GM12875 (cell line): ENCODE results near the gene GDI2.
"Not testable (repeated sequence)": the region's sequence is repeated elsewhere in the genome, so short reads cannot be mapped to it uniquely, and the experiment has no call there.

Experiments used
- H3K4me3 ChIP-seq: one replicate; pipeline ENCODE4 v1.5.1; 2011; ENCODE audit warnings: low read depth, low read length, control low read depth
- TF ChIP-seq, protein P1 (sequence below): IDR thresholded peaks from 2 replicates; pipeline ENCODE4 v1.5.1; 2011; ENCODE audit warnings: low read depth, mild to moderate bottlenecking, control low read depth, inconsistent platforms, low read length, moderate library complexity, borderline replicate concordance; ENCODE audit not compliant: insufficient read depth

GDI2 gene

DNA sequence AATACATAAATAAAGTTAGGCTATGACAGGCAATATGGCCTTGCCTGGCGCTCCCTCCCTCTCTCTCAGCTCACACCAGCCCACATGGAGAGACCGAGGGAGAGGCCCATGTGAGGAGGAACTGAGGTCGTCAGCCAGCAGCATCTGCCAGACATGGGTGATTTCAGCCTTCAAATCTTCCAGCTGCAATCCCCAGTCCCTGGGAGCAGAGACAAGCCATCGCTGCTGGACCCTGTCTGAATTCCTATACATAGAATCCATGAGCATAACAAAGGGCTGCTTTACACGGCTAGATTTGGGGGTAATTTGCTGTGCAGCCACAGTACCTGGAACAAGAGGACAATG is 40.9 kb upstream of the GDI2 start:
- H3K4me3 ChIP-seq = no peak overlapping the region
- TF ChIP-seq, protein P1, sequence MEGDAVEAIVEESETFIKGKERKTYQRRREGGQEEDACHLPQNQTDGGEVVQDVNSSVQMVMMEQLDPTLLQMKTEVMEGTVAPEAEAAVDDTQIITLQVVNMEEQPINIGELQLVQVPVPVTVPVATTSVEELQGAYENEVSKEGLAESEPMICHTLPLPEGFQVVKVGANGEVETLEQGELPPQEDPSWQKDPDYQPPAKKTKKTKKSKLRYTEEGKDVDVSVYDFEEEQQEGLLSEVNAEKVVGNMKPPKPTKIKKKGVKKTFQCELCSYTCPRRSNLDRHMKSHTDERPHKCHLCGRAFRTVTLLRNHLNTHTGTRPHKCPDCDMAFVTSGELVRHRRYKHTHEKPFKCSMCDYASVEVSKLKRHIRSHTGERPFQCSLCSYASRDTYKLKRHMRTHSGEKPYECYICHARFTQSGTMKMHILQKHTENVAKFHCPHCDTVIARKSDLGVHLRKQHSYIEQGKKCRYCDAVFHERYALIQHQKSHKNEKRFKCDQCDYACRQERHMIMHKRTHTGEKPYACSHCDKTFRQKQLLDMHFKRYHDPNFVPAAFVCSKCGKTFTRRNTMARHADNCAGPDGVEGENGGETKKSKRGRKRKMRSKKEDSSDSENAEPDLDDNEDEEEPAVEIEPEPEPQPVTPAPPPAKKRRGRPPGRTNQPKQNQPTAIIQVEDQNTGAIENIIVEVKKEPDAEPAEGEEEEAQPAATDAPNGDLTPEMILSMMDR = no peak

DNA sequence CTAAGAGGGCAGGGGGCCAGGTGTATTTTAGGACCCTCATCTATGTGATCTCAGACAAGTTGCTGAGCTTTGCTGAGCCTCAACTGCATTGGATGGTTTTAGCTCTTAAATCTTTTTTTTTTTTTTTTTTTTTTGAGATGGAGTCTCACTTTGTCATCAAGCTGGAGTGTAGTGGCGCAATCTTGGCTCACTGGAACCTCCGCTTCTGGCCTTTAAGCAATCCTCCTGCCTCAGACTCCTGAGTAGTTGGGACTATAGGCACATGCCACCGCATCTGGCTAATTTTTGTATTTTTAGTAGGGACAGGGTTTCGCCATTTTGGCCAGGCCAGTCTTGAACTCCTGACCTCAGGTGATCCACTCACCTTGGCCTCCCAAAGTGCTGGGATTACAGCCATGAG is 33.4 kb upstream of the GDI2 start:
- not testable (repeated sequence) for H3K4me3 ChIP-seq

DNA sequence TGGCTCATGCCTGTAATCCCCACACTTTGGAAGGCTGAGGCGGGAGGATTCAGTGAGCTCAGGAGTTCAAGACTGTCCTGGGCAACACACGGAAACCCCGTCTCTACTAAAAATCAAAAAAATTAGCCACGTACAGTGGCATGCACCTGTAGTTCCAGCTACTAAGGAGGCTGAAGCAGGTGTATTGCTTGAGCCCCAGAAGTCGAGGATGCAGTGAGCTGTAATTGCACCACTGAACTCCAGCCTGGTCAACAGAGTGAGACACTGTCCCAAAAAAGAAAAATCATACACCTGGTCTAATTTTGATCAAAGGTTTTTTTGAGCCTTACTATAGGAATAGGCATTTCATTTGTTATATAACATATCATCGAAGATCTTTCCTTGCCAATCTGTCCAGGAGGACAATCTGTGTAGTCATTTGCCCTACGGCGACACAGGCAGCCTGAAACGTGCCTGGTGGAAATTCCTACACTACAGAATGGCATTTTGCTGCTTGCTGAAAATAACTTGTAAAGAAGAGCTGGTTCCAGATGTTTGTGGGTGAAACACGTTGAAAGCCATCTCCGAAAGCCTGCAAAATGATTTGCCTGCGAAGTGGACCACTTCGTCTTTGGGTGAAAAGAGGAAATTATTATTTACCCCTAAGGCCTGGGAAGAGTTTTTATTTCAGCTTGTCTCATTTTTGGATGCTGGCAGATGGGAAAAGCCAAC is 31.3 kb upstream of the GDI2 start:
- TF ChIP-seq, protein P1 = no peak
- peak overlapping the region; percentile 28 for H3K4me3 ChIP-seq

DNA sequence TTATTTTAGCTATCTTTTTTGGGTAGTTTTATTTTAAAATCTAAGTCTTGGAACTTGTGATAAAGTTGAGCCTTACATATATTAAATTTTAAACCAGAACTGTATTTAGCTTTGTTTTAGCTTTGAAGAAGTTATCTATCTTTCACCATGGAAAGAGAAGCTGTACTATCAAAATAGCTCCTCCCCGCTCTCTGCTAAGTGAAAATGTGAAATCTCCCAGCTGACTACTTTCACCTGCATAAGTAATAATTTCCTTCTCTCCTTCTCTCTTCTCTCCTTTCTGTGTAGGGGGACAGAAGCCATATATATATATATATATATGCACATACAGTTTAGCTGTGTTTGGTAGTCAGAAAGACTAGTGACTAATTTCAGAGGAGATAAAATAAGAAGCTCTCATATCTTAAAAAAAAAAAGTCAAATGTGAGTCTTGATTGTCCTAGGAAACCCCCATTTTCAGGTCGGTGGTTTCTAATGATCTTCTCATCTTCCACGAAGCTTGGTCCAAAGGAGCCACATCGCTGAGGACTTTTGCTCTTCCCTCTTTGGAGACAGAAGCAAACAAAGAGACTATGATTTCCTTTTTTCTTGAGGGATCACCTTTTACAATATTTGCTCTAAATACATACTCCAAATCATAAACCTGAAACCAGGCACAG is 30.6 kb upstream of the GDI2 start:
- no peak overlapping the region for H3K4me3 ChIP-seq
- TF ChIP-seq, protein P1 = no peak

DNA sequence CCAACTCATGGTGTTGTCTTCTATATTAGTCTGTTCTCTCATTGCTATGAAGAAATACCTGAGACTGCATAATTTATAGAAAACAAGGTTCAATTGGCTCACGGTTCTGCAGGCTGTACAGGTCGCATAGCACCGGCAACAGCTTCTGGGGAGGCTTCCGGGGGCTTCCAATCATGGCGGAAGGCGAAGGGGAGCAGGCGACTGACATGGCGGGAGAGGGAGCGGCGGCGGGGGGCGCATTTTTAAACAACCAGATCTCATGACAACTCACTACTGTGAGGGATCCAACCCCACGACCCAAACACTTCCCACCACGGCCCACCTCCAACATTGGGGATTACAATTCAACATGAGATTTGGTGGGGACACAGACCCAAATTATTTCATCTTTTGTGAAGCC is 28.7 kb upstream of the GDI2 start:
- TF ChIP-seq, protein P1 = no peak

DNA sequence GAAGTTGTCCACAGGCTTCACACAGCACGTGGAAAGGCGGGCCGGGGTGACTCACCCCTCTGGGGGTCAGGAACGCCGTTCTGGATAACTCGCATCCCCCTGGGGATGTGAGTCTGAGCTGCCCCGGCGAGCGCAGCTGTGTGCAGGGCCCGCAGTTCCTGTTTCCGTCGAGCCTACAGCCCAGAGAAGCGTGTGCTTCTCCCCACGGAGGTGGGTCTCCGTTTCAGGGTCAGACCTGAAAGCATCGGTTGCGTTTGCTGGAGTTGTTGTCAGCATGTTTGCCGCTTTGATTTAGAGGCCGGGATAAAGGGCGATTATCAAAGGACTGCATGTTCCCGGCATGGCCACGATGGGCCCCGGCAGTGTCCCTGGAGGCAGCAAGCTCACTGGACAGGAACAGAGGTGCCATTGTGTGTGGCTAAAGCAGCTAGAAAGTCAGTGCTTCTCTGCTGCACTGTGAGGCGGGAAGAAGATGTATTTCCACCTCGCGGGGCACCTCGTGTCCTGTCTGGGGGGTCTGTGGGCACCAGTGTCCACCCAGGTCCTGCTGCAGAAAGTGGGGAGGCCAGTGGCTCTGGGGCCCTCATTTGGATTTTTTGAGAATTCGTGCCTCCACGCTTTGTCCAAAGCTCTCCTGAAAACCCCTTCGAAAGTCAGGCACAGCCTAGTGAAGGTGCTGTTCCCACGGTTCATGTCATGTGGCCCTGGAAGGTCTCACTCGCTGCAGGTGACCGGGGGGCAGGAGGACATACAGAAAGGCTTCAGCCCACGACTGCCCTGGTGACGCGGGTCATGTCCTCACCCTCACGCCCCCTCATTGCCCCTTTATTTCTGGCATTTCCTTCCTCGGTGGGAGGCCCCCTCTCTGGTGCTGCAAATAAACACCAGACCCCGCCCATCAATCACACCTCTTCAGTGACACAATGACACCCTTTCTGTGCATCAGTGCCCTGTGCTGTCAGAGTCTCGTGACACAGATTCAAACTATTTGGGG is 27.4 kb upstream of the GDI2 start:
- TF ChIP-seq, protein P1 = no peak
- H3K4me3 ChIP-seq = peak overlapping the region; percentile 30

More for the DNA sequence above, 28.7 kb upstream of the GDI2 start:
- H3K4me3 ChIP-seq = no peak overlapping the region

DNA sequence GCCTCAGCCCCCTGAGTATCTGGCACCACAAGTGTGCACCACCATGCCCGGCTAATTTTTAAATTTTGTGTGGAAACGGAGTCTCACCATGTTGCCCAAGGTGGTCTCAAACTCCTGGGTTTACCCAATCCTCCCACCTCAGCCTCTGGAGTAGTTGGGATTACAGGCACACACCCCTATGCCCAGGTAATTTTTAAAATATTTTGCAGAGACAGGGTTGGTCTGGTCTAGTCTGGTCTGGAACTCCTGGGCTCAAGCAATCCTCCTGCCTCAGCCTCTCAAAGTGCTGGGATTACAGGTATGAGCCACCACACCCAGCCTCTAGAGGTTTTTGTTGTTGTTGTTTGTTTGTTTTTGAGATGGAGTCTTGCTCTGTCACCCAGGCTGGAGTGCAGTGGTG is 22.9 kb upstream of the GDI2 start:
- H3K4me3 ChIP-seq = not testable (repeated sequence)

DNA sequence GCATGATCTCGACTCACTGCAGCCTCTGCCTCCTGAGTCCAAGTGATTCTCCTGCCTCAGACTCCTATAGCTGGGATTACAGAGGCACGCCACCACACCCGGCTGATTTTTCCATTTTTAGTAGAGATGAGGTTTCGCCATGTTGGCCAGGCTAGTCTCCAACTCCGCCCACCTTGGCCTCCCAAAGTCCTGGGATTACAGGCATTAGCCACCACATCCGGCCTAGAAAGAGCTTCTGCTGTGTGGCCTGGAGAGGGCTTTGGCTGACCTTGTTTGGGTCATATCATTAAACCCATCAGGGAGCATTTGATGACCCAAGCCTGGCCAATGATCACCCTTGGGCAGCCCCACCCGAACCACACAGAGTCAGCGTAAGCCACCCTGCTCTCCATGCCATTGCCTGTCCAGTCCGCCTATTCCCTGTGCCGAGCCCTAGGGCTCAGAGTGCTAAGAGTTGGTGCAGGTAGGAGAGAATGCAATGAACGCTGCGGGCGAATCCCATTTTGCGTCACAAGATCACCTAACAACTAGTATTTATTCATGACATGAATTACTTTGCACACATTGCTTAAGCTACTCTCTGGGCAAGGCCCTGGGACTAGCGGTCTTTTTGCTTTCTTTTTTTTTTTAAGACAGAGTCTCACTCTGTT is 22.3 kb upstream of the GDI2 start:
- H3K4me3 ChIP-seq = no peak overlapping the region
- TF ChIP-seq, protein P1 = no peak
